Ectodermal cell (in vitro differentiated cells): ENCODE measurements around the gene CTSO.

Experiments
- H3K27ac ChIP-seq: 2 replicates; pipeline ENCODE4 v1.7.0; 2013; ENCODE audit warnings: mild to moderate bottlenecking, low read depth, low read length; ENCODE audit not compliant: insufficient read depth, poor library complexity, severe bottlenecking
- H3K27me3 ChIP-seq: 2 replicates; pipeline ENCODE4 v1.7.0; 2013; ENCODE audit warnings: mild to moderate bottlenecking, low read length; ENCODE audit not compliant: insufficient read depth, control insufficient read depth, poor library complexity, severe bottlenecking
- H3K36me3 ChIP-seq: one replicate; pipeline ENCODE4 v1.7.0; 2013; ENCODE audit warnings: low read length; ENCODE audit not compliant: control insufficient read depth, insufficient read depth
- H3K4me1 ChIP-seq: one replicate; pipeline ENCODE4 v1.7.0; 2013; ENCODE audit warnings: low read length; ENCODE audit not compliant: control insufficient read depth, insufficient read depth
- H3K4me3 ChIP-seq: 2 replicates; pipeline ENCODE4 v1.7.0; 2013; ENCODE audit warnings: low read depth, low read length, control low read depth; ENCODE audit not compliant: insufficient read depth
- H3K9me3 ChIP-seq: 2 replicates; pipeline ENCODE4 v1.7.0; 2013; ENCODE audit warnings: mild to moderate bottlenecking, low read length, moderate library complexity; ENCODE audit not compliant: control insufficient read depth
- WGBS, 2 experiments: methylation state at CpG; one replicate each; pipeline ENCODE4 v1.1.7; 2013; ENCODE audit warnings: missing lambda C conversion rate in 2 of 2; 5-methylcytosine and 5-hydroxymethylcytosine counted together

Gene CTSO

DNA sequence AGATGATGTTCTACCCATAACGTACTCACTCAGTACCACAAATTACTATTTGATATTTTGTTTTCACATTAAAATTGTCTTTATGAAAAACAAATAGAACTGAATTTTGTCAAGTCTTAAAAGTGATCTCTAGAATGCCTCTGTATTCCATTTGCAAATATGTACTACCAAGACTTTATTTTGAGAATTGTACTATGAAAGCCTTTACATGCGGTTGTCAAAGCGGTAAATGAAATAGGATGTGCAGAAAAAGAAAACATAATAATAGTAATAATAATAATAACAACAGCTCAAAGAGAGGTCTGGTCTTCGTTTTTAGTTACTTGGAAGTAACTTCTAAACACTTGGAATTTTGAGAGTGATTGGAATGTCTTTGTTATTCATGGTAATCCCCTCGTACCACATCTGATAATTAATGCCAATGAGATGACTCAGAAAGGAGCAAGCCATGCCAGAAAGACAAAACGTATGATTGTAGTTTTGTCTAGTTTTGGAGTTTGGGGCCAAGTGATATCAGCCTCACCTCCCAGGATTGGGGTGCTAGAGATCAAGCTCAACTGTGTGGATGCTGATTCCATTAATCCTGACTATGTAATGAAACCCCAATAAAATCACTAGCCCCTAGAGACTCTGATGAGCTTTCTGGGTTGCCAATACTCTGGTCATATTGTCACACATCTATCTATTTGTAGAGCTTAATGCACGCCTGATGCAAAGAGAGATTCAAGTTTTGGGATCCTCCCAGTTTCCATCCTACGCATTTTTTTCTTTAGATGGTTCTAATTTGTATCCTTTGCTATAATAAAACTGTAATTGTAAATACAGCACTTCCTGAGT is 20.2 kb upstream of the CTSO start:
- no peaks in the 10 kb centered on the region for H3K27me3 ChIP-seq
- no peak overlapping the region for H3K27ac ChIP-seq
- H3K4me1 ChIP-seq = no peaks in the 10 kb centered on the region
- H3K4me3 ChIP-seq = no peak overlapping the region
- H3K9me3 ChIP-seq = no peaks in the 10 kb centered on the region
- H3K36me3 ChIP-seq = no peaks in the 10 kb centered on the region
- 46 to 59% methylated on average over 4 of the region's 8 CpGs for WGBS, 2 experiments

DNA sequence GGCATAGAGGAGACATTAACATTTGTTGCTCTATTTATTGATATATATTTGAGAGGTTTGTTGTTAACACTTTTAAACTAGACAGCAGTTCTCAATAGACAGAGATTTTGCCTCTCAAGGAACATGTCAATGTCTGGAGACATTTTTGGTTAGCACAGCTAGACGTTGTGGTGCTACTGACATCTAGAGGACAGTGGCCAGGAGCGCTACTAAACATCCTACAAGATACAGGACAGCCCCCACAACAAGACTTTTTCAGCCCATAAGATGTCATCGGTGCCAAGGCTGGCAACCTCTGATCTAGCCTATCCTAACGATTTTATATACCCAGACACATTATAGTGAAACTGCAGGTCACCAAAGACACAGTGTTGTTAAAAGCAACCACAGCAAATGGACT is 18.4 kb upstream of the CTSO start:
- no peaks in the 10 kb centered on the region for H3K36me3 ChIP-seq
- H3K27ac ChIP-seq = no peak overlapping the region
- no peaks in the 10 kb centered on the region for H3K9me3 ChIP-seq
- 52 to 73% methylated on average over 4 of the region's 4 CpGs for WGBS, 2 experiments
- H3K27me3 ChIP-seq = no peaks in the 10 kb centered on the region
- H3K4me3 ChIP-seq = no peak overlapping the region
- H3K4me1 ChIP-seq = no peaks in the 10 kb centered on the region

DNA sequence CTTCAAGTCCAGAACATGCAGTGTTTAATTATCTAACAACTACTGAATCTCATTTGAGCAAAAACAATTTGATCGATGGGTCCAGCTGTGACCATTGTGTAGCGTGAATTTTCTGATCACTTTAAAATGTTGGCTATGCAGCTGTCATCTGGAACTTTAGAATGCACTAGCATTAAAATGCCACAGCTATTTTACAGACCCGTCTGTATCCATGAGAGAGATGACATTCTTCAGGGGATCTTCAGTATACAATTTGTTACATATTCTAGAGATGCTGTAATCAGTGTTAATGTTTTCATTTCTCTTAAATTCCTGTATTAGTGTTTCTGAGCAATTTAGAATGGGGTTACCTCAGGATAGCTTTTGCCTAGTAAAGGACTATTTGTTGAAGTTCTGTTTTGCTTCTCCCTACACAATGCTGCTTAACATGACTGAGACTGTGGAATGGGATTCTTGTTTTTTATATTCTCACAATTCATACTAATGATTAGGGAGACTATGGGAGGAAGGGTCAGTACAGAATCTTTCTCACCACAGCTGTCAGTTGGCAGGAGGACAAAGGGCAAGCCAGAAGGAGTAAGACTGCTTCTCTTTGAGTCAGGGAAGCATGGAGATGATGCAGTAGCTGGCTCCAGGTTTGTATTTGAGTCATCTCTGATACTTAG is 13.2 kb upstream of the CTSO start:
- 86 to 91% methylated on average over 2 to 3 of the region's 3 CpGs for WGBS, 2 experiments
- Histone ChIP-seq H3K4me3 (no peak overlapping the region), H3K36me3 (no peaks in the 10 kb centered on the region), H3K27ac (no peak overlapping the region), H3K4me1 (no peaks in the 10 kb centered on the region), H3K27me3 (no peaks in the 10 kb centered on the region), H3K9me3 (no peaks in the 10 kb centered on the region)

DNA sequence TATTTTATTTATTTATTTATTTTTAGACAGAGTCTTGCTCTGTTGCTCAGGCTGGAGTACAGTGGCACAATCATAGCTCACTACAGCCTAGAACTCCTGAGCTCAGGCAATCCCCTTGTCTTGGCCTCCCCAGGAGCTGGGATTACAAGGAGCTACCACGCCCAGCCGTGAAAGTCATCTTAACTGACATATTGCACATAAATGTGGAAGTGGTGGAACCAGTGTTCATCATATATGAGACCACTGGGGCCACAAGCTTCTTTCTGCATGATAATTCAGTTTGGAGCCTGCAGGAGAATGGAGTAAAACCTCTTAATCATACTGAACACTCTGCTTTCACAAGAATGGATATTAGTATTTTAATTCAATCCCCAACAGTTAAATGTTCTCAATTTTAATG is 12.5 kb upstream of the CTSO start:
- no peaks in the 10 kb centered on the region for H3K9me3 ChIP-seq
- H3K27ac ChIP-seq = no peak overlapping the region
- WGBS, 2 experiments = 82 to 97% methylated on average over 2 of the region's 2 CpGs
- no peak overlapping the region for H3K4me3 ChIP-seq
- no peaks in the 10 kb centered on the region for H3K27me3 ChIP-seq
- H3K36me3 ChIP-seq = no peaks in the 10 kb centered on the region
- no peaks in the 10 kb centered on the region for H3K4me1 ChIP-seq

DNA sequence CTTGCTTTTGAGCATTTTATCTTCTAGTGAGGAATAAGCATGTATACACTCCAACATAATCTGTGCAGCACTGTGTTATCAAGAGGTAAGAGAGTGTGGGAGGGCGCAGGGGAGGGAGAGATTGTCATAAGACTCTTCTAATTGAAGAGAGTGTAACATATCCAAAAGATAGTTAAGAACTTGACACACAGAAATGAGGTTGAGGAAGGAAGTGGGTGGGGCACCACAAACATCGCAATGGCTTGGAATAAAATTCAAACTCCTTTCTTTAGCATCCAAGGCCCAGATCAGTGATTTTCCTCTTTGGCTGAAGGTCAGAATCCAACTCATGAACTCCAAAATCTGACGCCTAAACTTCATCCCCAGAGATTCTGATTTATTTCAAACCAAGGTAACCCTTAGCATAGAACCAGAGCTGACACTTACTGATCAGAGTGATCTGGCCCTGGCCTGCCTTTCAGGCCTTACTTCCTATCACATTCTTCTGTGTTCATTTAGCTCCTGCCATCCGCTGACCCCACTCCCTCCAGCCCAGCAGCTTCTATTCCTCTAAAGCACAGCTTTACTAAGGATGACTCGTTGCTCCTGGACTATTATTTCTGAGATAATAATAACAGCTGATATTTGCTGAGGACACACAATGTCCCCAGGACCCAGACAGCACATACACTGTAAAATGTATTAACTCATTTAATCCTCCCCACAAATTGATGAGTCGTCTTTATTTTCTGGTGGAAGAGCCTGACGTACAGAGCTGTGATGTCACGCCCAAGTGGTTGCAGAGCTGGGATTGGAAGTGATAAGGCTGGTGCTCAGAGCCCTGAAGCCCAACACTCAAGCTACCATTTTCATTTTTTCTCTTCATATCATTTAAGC is 10.6 kb upstream of the CTSO start:
- H3K4me1 ChIP-seq = no peaks in the 10 kb centered on the region
- no peak overlapping the region for H3K27ac ChIP-seq
- H3K9me3 ChIP-seq = no peaks in the 10 kb centered on the region
- no peaks in the 10 kb centered on the region for H3K36me3 ChIP-seq
- no peaks in the 10 kb centered on the region for H3K27me3 ChIP-seq
- 91 to 96% methylated on average over 6 to 8 of the region's 8 CpGs for WGBS, 2 experiments
- no peak overlapping the region for H3K4me3 ChIP-seq

DNA sequence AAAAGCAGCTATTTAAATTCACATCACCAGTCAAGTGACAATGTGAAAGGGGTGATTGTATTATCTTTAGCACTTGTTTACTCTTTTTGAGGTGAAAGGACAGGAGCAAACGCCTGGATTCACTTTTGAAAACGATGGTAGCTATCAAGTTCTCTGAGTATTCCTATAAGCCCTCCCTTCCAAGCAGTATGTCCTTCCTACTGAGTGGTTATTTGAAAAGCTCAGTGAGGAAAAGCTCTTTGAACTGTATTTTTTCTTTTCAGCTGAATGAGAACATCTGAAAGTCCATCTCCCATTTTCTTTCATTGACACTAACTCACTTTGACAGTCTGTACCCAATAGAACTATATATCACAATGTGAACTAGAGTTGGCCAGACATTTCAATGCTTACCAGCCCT is 9.1 kb upstream of the CTSO start:
- WGBS, 2 experiments = 80 to 94% methylated on average over 2 of the region's 2 CpGs
- no peak overlapping the region for H3K27ac ChIP-seq

DNA sequence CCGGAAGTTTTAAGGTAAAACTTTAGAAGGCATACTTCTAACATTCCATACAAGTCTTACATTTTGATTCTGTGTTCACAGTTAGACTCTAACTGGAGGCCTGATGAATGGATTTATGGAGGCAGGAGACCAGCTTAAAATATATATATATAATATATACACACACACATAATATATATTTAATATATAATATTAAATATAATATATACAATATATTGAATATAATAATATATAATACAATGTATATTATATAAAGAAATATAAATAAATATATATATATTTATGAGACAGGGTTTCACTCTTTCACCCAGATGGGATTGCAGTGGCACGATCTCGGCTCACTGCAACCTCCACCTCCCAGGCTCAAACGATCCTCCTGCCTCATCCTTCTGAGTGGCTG is 7.9 kb upstream of the CTSO start:
- WGBS, 2 experiments = 86 to 95% methylated on average over 3 of the region's 4 CpGs
- Histone ChIP-seq H3K4me3 (no peak overlapping the region), H3K9me3 (no peaks in the 10 kb centered on the region), H3K27ac (no peak overlapping the region), H3K4me1 (no peaks in the 10 kb centered on the region), H3K36me3 (no peaks in the 10 kb centered on the region), H3K27me3 (no peaks in the 10 kb centered on the region)

More for the DNA sequence above, 9.1 kb upstream of the CTSO start:
- Histone ChIP-seq H3K9me3 (no peaks in the 10 kb centered on the region), H3K4me3 (no peak overlapping the region), H3K36me3 (no peaks in the 10 kb centered on the region), H3K4me1 (no peaks in the 10 kb centered on the region), H3K27me3 (no peaks in the 10 kb centered on the region)

DNA sequence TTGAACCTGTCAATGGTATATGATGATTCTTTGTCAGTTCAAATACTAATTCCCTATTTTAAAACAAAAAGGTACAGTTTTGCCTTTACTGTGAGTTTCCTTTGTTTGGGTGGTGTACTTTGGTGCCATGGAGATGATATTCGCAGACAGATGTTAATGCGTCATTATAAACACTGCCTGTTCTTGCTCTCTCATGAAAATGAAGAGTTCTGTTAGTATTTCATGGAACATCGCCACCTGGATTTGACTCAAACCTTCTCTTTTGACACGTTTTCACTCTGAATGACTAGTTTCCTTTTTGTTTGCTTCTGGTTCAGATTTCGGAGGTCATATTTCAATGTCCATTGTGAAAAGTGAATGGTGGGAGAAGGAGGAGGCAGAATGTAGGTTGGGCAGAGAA is 6.9 kb upstream of the CTSO start:
- H3K4me3 ChIP-seq = no peak overlapping the region
- H3K27me3 ChIP-seq = no peaks in the 10 kb centered on the region
- H3K27ac ChIP-seq = no peak overlapping the region
- H3K4me1 ChIP-seq = no peaks in the 10 kb centered on the region
- WGBS, 2 experiments = 80 to 91% methylated on average over 5 of the region's 5 CpGs
- no peaks in the 10 kb centered on the region for H3K9me3 ChIP-seq
- H3K36me3 ChIP-seq = no peaks in the 10 kb centered on the region

DNA sequence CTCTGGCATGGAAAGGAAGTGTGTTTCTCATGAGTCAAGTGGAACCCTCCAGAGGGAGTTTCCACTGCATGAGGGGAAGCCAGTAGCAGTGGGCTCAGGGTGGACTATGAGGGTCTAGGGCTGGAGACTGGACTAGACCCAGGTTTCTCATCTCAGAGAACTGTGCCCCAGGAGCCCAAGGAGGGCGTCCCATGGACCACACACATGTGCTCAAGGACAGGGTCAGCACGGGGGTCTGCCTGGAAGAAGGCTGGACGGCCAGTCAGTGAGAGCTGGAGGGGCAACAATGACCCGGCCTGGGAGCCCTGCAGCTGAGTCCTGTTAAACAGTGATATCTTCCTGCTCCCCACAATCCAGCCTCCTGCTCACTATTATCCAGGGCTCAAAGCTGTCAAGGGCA is 5.8 kb upstream of the CTSO start:
- Histone ChIP-seq H3K4me3 (no peak overlapping the region), H3K9me3 (no peaks in the 10 kb centered on the region), H3K27ac (no peak overlapping the region), H3K36me3 (no peaks in the 10 kb centered on the region), H3K4me1 (no peaks in the 10 kb centered on the region), H3K27me3 (no peaks in the 10 kb centered on the region)
- WGBS, 2 experiments = 87 to 92% methylated on average over 4 of the region's 4 CpGs

DNA sequence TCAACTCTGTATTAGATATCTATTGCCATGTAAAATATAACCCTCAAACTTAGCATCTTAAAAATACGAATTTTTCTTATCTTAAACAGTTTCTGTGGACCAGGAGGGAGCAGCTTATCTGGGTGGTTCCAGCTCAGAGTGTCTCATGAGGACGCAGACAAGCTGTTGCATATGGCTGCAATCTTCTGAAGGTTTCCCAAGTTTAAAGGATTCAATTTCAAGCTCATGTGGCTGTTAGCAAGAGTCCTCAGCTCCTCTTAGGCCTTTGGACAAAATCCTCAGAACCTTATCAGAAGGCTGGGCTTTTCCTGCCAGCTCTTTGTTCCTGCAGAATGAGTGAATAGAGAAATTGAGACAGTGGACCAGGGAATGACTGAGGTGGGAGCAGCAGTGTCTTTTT is 2.8 kb upstream of the CTSO start:
- 93 to 97% methylated on average over 2 of the region's 2 CpGs for WGBS, 2 experiments
- Histone ChIP-seq H3K27me3 (no peaks in the 10 kb centered on the region), H3K4me1 (no peaks in the 10 kb centered on the region), H3K9me3 (no peaks in the 10 kb centered on the region), H3K36me3 (no peaks in the 10 kb centered on the region), H3K4me3 (no peak overlapping the region), H3K27ac (no peak overlapping the region)
